Midbrain (tissue), 1 donor: ENCODE measurements around the gene PTPRM.

Source experiments
- DNase-seq: peaks from one replicate; lab custom pipeline; 2025; lab: John Stamatoyannopoulos, UW

The PTPRM gene

GRCh38 chr18:8286303-8286702 is 719.2 kb downstream of the PTPRM start:
- DNase-seq = no peak

GRCh38 chr18:8287196-8287885 is 720.2 kb downstream of the PTPRM start:
- DNase-seq = no peak

- DNase-seq = no peak
Measured at GRCh38 chr18:8288472-8289195, 721.5 kb downstream of the PTPRM start.

GRCh38 chr18:8290435-8290834 is 723.3 kb downstream of the PTPRM start:
- DNase-seq = no peak

- DNase-seq = no peak
Measured at GRCh38 chr18:8290913-8291312, 723.8 kb downstream of the PTPRM start.

- no peak for DNase-seq
Measured at GRCh38 chr18:8293184-8293583, 726.1 kb downstream of the PTPRM start.

GRCh38 chr18:8296886-8297616 is 729.9 kb downstream of the PTPRM start:
- no peak for DNase-seq

GRCh38 chr18:8298186-8298585 is 731.1 kb downstream of the PTPRM start:
- no peak for DNase-seq

GRCh38 chr18:8299054-8299980 is 732.2 kb downstream of the PTPRM start:
- no peak for DNase-seq

GRCh38 chr18:8300751-8301410 is 733.8 kb downstream of the PTPRM start:
- no peak for DNase-seq

- no peak for DNase-seq
Measured at GRCh38 chr18:8301427-8302172, 734.5 kb downstream of the PTPRM start.

GRCh38 chr18:8303151-8303755 is 736.1 kb downstream of the PTPRM start:
- DNase-seq = no peak

GRCh38 chr18:8307960-8308359 is 740.8 kb downstream of the PTPRM start:
- DNase-seq = no peak

- DNase-seq = no peak
Measured at GRCh38 chr18:8313043-8313442, 745.9 kb downstream of the PTPRM start.

GRCh38 chr18:8314124-8314523 is 747.0 kb downstream of the PTPRM start:
- DNase-seq = no peak

- DNase-seq = no peak
Measured at GRCh38 chr18:8319798-8320489, 752.8 kb downstream of the PTPRM start.

GRCh38 chr18:8322486-8322885 is 755.4 kb downstream of the PTPRM start:
- no peak for DNase-seq

- no peak for DNase-seq
Measured at GRCh38 chr18:8324343-8325065, 757.4 kb downstream of the PTPRM start.
